ENCODE data around the gene WDR26. TPM values are rescaled to one million over a fixed set of nuclear protein-coding genes. Genes with fewer than 3 reads are reported as not detected.

Gene WDR26
- total and polyA plus RNA-seq, 2 experiments from 2014 or later: 10.7 to 43.4 TPM

- Histone ChIP-seq H3K27ac (no peak overlapping the region), H3K4me3 (no peak overlapping the region), H3K4me1 (ENCODE audit: insufficient read depth) (peaks cover 30% of the 10 kb centered on the region), H4K20me1 (ENCODE audit: insufficient read depth) (0 out of 2 replicates have a peak, but pooled peaks cover 3% of the 10 kb centered on the region), H3K36me3 (ENCODE audit: low read depth) (peaks cover 61% of the 10 kb centered on the region), H2AFZ (no peak overlapping the region), H3K79me2 (ENCODE audit: insufficient read depth) (peaks cover 82% of the 10 kb centered on the region), H3F3A (ENCODE audit: insufficient read depth) (peaks cover 15% of the 10 kb centered on the region), H3K4me2 (ENCODE audit: unreplicated experiment) (no peak overlapping the region), H3K9ac (no peak overlapping the region), H3K27me3 (replicated peaks; ENCODE audit: insufficient read depth) (no peaks in the 10 kb centered on the region), H3K9me2 (ENCODE audit: insufficient read depth) (no peaks in the 10 kb centered on the region), H3K9me3 (ENCODE audit: low read depth) (no peaks in the 10 kb centered on the region)
- in situ Hi-C loops (cut with MboI): no loop called here
- 95 to 96% methylated on average over 7 of the region's 7 CpGs for WGBS, 2 experiments (ENCODE audit: low coverage in 1 of 2, low lambda C conversion rate in 2 of 2, missing lambda C conversion rate in 2 of 2)
- no peak for DNase-seq
- TF ChIP-seq EZH2 (IDR thresholded peaks at IDR 0.05; ENCODE audit: insufficient read depth, poor library complexity, severe bottlenecking): no peak
- no peak for TF ChIP-seq EZH2phosphoT487 (IDR thresholded peaks at IDR 0.05; ENCODE audit: insufficient read depth, low read depth)
These were observed 26.9 kb downstream of the WDR26 start for GRCh38 chr1:224407571-224408293.

DNA sequence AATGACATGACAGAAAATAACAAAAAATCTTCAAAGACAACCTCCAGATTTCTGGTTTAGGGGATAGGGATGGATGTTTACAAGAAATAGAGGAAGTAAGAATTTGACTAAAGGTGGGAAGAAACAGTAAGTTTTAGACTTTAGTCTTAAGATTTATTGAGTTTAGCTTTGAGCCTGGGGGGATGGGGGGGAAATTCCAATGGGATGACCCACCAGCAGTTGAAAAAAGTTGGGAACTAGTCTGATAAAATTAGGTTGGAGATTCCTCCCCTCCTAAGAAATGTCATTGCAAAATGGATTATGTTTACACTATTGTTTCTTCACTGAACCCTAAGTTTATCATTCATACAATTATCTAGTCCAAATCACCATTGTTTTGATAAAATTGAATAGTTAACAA, 28.4 kb downstream of the WDR26 start:
- H3K4me2 ChIP-seq (ENCODE audit: unreplicated experiment): no peak overlapping the region
- H3F3A ChIP-seq (ENCODE audit: insufficient read depth): peaks cover 12% of the 10 kb centered on the region; the same call in 1 of the 2 replicates
- no peak overlapping the region for H3K9ac ChIP-seq
- H3K27ac ChIP-seq: peak overlapping the region; percentile 23; the same call in 1 of the 2 replicates
- H3K4me1 ChIP-seq (ENCODE audit: insufficient read depth): peaks cover 17% of the 10 kb centered on the region
- H3K27me3 ChIP-seq (replicated peaks; ENCODE audit: insufficient read depth): no peaks in the 10 kb centered on the region
- no peaks in the 10 kb centered on the region for H3K9me2 ChIP-seq (ENCODE audit: insufficient read depth)
- TF ChIP-seq EZH2 (IDR thresholded peaks at IDR 0.05; ENCODE audit: insufficient read depth, poor library complexity, severe bottlenecking): no peak
- no peak for TF ChIP-seq EZH2phosphoT487 (IDR thresholded peaks at IDR 0.05; ENCODE audit: insufficient read depth, low read depth)
- peaks cover 71% of the 10 kb centered on the region for H3K36me3 ChIP-seq (ENCODE audit: low read depth)
- H3K4me3 ChIP-seq: no peak overlapping the region
- in situ Hi-C loops (cut with MboI): no loop called here
- peaks cover 85% of the 10 kb centered on the region for H3K79me2 ChIP-seq (ENCODE audit: insufficient read depth)
- H2AFZ ChIP-seq: no peak overlapping the region
- H4K20me1 ChIP-seq (ENCODE audit: insufficient read depth): 0 out of 2 replicates have a peak, but pooled peaks cover 3% of the 10 kb centered on the region
- DNase-seq: peak; percentile 30
- H3K9me3 ChIP-seq (ENCODE audit: low read depth): no peaks in the 10 kb centered on the region

- in situ Hi-C loops (cut with MboI): no loop called here
- Histone ChIP-seq H3K9me2 (ENCODE audit: insufficient read depth) (no peaks in the 10 kb centered on the region), H3K4me1 (ENCODE audit: insufficient read depth) (peaks cover 17% of the 10 kb centered on the region), H3K9me3 (ENCODE audit: low read depth) (no peaks in the 10 kb centered on the region), H3K27ac (no peak overlapping the region), H3K36me3 (ENCODE audit: low read depth) (peaks cover 72% of the 10 kb centered on the region), H4K20me1 (ENCODE audit: insufficient read depth) (0 out of 2 replicates have a peak, but pooled peaks cover 3% of the 10 kb centered on the region), H3F3A (ENCODE audit: insufficient read depth) (peaks cover 9% of the 10 kb centered on the region; the same call in 1 of the 2 replicates), H3K4me3 (no peak overlapping the region), H3K79me2 (ENCODE audit: insufficient read depth) (peaks cover 85% of the 10 kb centered on the region), H3K27me3 (replicated peaks; ENCODE audit: insufficient read depth) (no peaks in the 10 kb centered on the region), H3K4me2 (ENCODE audit: unreplicated experiment) (no peak overlapping the region), H3K9ac (no peak overlapping the region), H2AFZ (no peak overlapping the region)
- 81 to 84% methylated on average over 2 of the region's 2 CpGs for WGBS, 2 experiments (ENCODE audit: low coverage in 1 of 2, low lambda C conversion rate in 2 of 2, missing lambda C conversion rate in 2 of 2)
- TF ChIP-seq EZH2 (IDR thresholded peaks at IDR 0.05; ENCODE audit: insufficient read depth, poor library complexity, severe bottlenecking) (no peak), EZH2phosphoT487 (IDR thresholded peaks at IDR 0.05; ENCODE audit: insufficient read depth, low read depth) (no peak)
- no peak for DNase-seq
These were observed 29.0 kb downstream of the WDR26 start for GRCh38 chr1:224405604-224405970.

GRCh38 chr1:224404916-224405603, 29.5 kb downstream of the WDR26 start:
- Histone ChIP-seq H3K27ac (no peak overlapping the region), H3K79me2 (ENCODE audit: insufficient read depth) (peaks cover 85% of the 10 kb centered on the region), H3F3A (ENCODE audit: insufficient read depth) (peaks cover 9% of the 10 kb centered on the region), H3K9me3 (ENCODE audit: low read depth) (no peaks in the 10 kb centered on the region), H3K4me3 (no peak overlapping the region), H3K4me1 (ENCODE audit: insufficient read depth) (peaks cover 17% of the 10 kb centered on the region), H3K9me2 (ENCODE audit: insufficient read depth) (no peaks in the 10 kb centered on the region), H3K4me2 (ENCODE audit: unreplicated experiment) (no peak overlapping the region), H2AFZ (no peak overlapping the region), H3K36me3 (ENCODE audit: low read depth) (peaks cover 76% of the 10 kb centered on the region), H3K9ac (no peak overlapping the region), H3K27me3 (replicated peaks; ENCODE audit: insufficient read depth) (no peaks in the 10 kb centered on the region), H4K20me1 (ENCODE audit: insufficient read depth) (0 out of 2 replicates have a peak, but pooled peaks cover 3% of the 10 kb centered on the region)
- DNase-seq: no peak
- in situ Hi-C loops (cut with MboI): no loop called here
- 62 to 71% methylated on average over 3 of the region's 3 CpGs for WGBS, 2 experiments (ENCODE audit: low coverage in 1 of 2, low lambda C conversion rate in 2 of 2, missing lambda C conversion rate in 2 of 2)
- TF ChIP-seq EZH2phosphoT487 (IDR thresholded peaks at IDR 0.05; ENCODE audit: insufficient read depth, low read depth): no peak
- no peak for TF ChIP-seq EZH2 (IDR thresholded peaks at IDR 0.05; ENCODE audit: insufficient read depth, poor library complexity, severe bottlenecking)
